Measurements from ENCODE around the gene ANO2. TPM values are rescaled to one million over a fixed set of nuclear protein-coding genes. Genes with fewer than 3 reads are reported as not detected.

The ANO2 gene
- total and polyA plus RNA-seq, 8 donors = 0.44 to 16.9 (median 3.8) TPM; not detected in 1

DNA sequence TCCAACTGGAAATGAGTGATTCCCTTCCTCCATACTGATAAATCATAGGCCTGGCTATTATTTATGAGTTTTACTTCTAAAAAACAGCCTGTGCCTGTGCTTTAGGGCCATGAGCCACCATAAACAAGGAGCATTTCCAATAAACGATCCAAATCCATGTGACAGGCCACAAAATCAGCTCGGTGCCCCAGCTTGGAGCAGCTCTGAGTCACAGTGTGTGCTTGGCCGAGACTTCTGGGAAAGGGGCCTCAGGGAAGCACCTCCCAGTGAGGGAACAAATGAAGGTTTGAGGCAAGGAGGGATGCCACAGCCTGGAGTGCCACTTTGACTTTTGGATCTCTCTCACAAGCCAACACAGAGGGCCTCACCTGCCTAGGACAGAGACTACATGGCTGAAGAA, 322.8 kb downstream of the ANO2 start:
- no peaks in the 10 kb centered on the region for H3K36me3 ChIP-seq
- peak in 1 of 3 donors; percentile 24 for TF ChIP-seq POLR2AphosphoS5 (IDR thresholded peaks at IDR 0.05)
- TF ChIP-seq EP300 (IDR thresholded peaks at IDR 0.05) = no peak
- no peak for DNase-seq
- 48 to 75% (median 63%) methylated on average over 3 of the region's 3 CpGs for WGBS, 5 donors
- H3K4me1 ChIP-seq = peaks cover 0 to 11% (median 0%) of the 10 kb centered on the region in 4 donors
- intact Hi-C loops (cut with DNase I; ENCODE audit: low total_unique reads) = no loop called here
- H3K27me3 ChIP-seq = no peaks in the 10 kb centered on the region
- no peak overlapping the region for H3K4me3 ChIP-seq
- no peak overlapping the region for H3K27ac ChIP-seq
- H3K9me3 ChIP-seq = no peaks in the 10 kb centered on the region

DNA sequence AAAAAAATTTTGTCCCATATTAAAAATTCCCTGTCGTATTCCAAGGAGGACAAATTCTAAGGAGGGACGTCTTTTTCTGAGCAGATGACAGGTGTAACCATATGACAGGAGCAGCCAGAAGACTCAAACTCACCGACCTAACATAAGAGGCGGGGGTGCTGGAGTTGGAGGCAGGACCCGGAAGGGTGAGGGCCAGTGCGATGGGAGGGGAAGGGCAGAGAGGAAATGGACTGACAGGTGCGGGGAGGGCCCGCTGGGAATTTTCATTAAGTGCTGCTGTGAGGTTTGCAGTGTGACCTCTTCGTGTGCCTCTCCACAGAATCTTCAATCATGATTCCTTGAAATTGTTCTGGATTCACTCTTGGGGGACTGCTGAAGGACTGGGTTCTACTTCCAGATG, 323.7 kb downstream of the ANO2 start:
- 77 to 91% (median 81%) methylated on average over 9 of the region's 9 CpGs for WGBS, 5 donors
- intact Hi-C loops (cut with DNase I; ENCODE audit: low total_unique reads) = no loop called here
- TF ChIP-seq, protein P1, sequence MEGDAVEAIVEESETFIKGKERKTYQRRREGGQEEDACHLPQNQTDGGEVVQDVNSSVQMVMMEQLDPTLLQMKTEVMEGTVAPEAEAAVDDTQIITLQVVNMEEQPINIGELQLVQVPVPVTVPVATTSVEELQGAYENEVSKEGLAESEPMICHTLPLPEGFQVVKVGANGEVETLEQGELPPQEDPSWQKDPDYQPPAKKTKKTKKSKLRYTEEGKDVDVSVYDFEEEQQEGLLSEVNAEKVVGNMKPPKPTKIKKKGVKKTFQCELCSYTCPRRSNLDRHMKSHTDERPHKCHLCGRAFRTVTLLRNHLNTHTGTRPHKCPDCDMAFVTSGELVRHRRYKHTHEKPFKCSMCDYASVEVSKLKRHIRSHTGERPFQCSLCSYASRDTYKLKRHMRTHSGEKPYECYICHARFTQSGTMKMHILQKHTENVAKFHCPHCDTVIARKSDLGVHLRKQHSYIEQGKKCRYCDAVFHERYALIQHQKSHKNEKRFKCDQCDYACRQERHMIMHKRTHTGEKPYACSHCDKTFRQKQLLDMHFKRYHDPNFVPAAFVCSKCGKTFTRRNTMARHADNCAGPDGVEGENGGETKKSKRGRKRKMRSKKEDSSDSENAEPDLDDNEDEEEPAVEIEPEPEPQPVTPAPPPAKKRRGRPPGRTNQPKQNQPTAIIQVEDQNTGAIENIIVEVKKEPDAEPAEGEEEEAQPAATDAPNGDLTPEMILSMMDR (IDR thresholded peaks at IDR 0.05) = no peak
- TF ChIP-seq POLR2A (IDR thresholded peaks at IDR 0.05) (no peak), EP300 (IDR thresholded peaks at IDR 0.05) (no peak), POLR2AphosphoS5 (IDR thresholded peaks at IDR 0.05) (no peak)
- no peaks in the 10 kb centered on the region for H3K27me3 ChIP-seq
- H3K4me3 ChIP-seq = no peak overlapping the region
- peaks cover 0 to 11% (median 0%) of the 10 kb centered on the region in 4 donors for H3K4me1 ChIP-seq
- no peaks in the 10 kb centered on the region for H3K36me3 ChIP-seq
- H3K27ac ChIP-seq = no peak overlapping the region
- H3K9me3 ChIP-seq = no peaks in the 10 kb centered on the region
- DNase-seq = no peak

DNA sequence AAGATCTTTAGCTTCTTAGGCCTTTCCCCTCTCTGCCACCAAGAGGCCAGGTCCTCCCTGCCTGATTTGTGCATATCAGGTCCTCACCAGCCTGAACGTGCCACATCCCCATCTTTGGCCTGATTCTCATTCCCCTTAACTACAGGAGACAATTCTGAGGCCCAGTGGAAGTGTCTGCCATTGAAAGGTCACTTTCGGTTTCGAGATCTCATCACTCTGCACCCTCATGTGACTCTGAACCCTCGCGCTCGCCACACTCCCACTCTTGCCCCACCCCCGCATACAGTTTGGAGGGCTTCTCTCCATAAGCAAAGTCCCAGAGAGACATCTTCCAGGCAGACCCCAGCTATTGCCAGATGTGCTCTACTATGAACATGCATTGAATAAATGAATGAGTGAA, 324.2 kb downstream of the ANO2 start:
- no peak for DNase-seq
- Histone ChIP-seq H3K4me1 (peaks cover 0 to 11% (median 0%) of the 10 kb centered on the region in 4 donors), H3K27ac (no peak overlapping the region), H3K9me3 (no peaks in the 10 kb centered on the region), H3K27me3 (no peaks in the 10 kb centered on the region), H3K36me3 (no peaks in the 10 kb centered on the region), H3K4me3 (no peak overlapping the region)
- 86 to 92% (median 89%) methylated on average over 7 of the region's 7 CpGs for WGBS, 5 donors
- intact Hi-C loops (cut with DNase I; ENCODE audit: low total_unique reads) = no loop called here
- TF ChIP-seq POLR2AphosphoS5 (IDR thresholded peaks at IDR 0.05) (no peak), EP300 (IDR thresholded peaks at IDR 0.05) (no peak), POLR2A (IDR thresholded peaks at IDR 0.05) (no peak)
- TF ChIP-seq, protein P1 (IDR thresholded peaks at IDR 0.05) = no peak

DNA sequence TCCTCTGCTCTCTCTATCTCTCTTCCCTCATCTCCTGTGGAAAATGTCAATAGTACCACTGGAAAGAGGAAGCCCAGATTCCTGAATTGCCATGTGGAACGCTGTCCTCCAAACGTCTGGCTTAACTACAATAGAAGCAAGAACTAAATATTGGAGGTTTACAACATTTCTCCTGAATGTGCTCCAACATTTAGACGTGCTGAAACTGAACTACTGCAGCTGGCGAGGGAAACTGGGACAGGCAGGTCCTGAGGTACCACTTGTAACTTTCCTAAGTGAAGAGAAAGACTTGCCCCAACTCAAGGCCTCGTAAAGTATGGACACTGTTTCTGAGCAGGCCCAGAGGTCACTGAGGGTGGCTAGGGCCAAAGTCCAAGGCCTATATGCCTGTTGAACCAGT, 325.4 kb downstream of the ANO2 start:
- TF ChIP-seq POLR2AphosphoS5 (IDR thresholded peaks at IDR 0.05) (no peak), POLR2A (IDR thresholded peaks at IDR 0.05) (no peak), EP300 (IDR thresholded peaks at IDR 0.05) (no peak)
- TF ChIP-seq, protein P1 (IDR thresholded peaks at IDR 0.05) = no peak
- H3K4me1 ChIP-seq = peaks cover 0 to 11% (median 0%) of the 10 kb centered on the region in 4 donors

DNA sequence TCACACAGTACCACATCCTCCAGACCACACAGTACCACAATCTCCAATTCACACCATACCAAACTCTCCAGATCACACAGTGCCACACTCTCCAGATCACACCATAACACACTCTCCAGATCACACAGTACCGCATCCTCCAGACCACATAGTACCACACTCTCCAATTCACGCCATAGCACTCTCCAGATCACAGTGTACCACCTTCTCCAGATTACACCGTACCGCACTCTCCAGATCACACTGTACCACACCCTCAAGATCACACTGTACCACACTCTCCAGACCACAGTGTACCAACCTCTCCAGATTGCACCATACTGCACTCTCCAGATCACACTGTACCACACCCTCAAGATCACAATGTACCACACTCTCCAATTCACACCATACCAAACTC, 328.2 kb downstream of the ANO2 start:
- no peak for TF ChIP-seq EP300 (IDR thresholded peaks at IDR 0.05)
- TF ChIP-seq POLR2AphosphoS5 (IDR thresholded peaks at IDR 0.05) = no peak
- TF ChIP-seq, protein P1 (IDR thresholded peaks at IDR 0.05) = no peak
- TF ChIP-seq POLR2A (IDR thresholded peaks at IDR 0.05) = no peak
- Histone ChIP-seq H3K27ac (no peak overlapping the region), H3K36me3 (no peaks in the 10 kb centered on the region), H3K4me1 (peaks cover 0 to 19% (median 0%) of the 10 kb centered on the region in 4 donors), H3K4me3 (no peak overlapping the region), H3K27me3 (no peaks in the 10 kb centered on the region), H3K9me3 (no peaks in the 10 kb centered on the region)
- WGBS, 5 donors = 87 to 97% (median 95%) methylated on average over 4 of the region's 4 CpGs
- no peak for DNase-seq
- intact Hi-C loops (cut with DNase I; ENCODE audit: low total_unique reads) = no loop called here

More for the DNA sequence above, 325.4 kb downstream of the ANO2 start:
- no peaks in the 10 kb centered on the region for H3K9me3 ChIP-seq
- H3K4me3 ChIP-seq = no peak overlapping the region
- no peaks in the 10 kb centered on the region for H3K27me3 ChIP-seq
- peak in 1 of 2 donors; percentile 30 for DNase-seq
- intact Hi-C loops (cut with DNase I; ENCODE audit: low total_unique reads) = no loop called here
- H3K27ac ChIP-seq = peak overlapping the region in 2 of 5 donors; percentile 20 to 32
- H3K36me3 ChIP-seq = no peaks in the 10 kb centered on the region
- WGBS, 5 donors = 48 to 65% (median 62%) methylated on average over 5 of the region's 5 CpGs

Data from stomach (tissue), 9 donors.